Dedifferentiated amniotic fluid mesenchymal stem cell (primary cell): Measurements from ENCODE around the gene SINHCAF.

ENCODE experiments used
- DNase-seq: peaks from one replicate; pipeline ENCODE4 v3.0.0-alpha.2; 2016; ENCODE audit errors: extremely low spot score

Gene SINHCAF

DNA sequence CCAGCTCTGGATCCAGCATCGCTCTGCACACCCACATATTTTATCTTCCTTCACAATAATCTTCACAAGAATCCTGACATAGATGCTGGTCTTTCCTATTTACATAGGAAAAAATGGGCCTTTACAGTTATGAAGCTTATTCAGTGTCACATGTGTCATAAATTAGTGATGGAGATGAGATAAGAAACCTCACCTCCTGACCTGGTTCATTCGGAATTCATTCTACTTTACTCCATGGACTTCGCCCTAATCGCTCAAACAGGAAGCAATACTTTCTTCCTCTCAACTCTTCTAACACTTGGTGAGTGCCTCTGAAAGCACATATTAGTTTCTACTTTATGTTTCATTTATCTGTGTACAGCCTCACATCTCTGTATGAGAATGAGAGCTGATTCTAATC lies 12.0 kb upstream of the SINHCAF start:
- no peak for DNase-seq

DNA sequence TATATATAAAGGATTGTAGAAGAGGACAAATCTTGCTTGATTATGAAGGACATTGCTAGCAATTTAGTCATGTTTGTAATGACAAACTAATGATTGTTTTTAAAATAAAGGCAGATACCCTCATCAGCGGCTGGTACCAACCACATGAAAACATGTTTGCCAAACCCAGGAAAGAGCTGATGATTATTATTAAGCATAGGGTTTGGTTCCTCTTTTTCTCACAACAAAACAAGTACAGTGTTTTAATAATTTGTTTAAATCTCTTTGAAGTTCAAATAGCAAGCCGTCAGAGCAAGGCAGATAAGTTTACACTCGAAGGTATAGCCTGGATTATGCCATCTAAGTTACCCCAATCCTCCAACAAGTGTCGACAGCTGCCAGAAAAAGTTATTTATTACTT lies 5.3 kb upstream of the SINHCAF start:
- DNase-seq: no peak

DNA sequence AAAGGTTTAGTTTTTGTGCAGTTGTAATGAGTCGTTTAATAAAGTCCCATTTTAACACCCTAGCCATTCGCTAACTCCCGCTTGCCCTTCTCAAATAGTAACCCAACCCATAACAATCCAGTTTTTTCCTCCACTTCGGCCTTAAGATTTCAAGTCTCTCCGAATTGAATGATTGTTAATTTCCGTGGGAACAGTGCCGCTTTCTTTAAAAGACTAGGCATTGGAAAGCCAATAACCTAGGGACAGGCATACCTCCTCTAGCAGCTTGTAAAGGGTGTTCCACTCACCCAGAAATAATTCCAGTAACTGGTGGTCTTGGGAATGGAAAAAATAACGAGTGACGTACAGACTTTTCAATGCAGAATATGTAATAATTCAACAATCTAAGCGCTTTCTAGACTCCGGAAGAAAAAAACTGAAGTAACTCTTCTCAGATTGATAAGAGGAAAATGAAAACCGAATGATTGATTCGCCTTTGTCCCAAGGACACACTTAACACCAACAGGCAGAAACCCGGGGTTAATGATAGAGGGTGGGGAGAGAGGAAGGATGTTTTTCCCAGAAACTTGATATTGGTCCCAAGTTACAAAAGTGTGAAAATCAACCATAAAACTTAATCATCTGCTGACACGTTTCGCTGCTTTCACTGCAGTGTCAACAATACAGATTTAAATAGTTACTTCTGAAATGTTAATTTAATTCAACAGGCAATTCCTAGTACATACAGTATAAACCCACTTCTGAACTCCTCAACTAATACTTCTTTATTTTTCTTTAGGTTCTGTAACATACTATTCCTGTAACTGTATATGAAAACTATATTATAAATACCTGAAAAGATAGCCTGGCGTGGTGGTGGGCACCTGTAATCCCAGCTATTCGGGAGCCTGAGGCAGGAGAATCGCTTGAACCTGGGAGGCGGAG lies 1.0 kb upstream of the SINHCAF start:
- peak; percentile 16 for DNase-seq

DNA sequence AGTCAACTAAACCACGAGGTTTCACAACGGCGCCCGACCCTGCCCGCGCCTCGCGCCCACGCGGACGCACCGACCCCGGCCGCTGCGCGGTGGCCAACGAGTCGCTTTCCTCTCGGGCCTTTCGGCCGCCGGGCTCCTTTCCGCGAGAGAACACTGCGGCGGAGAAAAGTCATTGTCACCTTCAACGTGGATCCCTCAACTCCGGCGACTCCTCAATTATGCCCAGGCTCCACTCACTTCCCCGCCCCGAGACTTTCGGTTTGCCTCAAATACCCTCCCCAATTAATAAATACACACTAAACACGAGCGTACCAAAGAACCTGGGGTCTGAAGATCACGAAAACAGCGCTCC lies 450 bp downstream of the SINHCAF start:
- no peak for DNase-seq

DNA sequence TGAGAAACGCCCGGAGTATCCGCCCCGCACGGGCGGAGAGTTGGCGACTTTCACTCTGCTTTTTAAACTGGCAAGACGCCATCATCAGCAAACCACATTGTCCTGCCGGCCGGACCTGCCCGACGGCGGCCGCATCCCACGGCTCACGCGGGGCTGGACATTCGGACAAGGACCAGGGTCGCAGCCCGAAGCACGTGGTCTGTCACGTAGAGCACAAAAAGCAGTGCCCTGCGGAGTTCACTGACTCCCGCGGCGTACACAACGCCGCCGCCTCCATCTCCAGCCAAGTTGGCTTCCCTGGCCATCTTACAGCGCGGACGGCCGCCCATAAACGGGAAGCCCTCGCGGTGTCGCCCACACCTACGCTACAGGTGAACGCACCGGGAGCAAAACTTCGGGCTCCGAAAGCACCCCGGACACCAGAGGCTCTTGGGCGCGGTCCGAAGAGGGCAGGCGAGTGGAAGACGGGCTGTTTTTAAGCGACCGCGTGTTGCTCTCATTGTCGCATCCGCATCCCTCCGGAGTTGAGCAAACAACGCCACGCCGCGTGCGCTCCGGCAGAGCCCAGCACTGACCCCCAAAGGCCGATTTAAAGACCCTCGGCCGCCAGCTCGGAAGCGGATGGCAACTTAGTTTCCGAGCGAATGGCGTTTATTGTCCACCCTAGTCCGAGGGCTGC lies 966 bp downstream of the SINHCAF start:
- DNase-seq: no peak

DNA sequence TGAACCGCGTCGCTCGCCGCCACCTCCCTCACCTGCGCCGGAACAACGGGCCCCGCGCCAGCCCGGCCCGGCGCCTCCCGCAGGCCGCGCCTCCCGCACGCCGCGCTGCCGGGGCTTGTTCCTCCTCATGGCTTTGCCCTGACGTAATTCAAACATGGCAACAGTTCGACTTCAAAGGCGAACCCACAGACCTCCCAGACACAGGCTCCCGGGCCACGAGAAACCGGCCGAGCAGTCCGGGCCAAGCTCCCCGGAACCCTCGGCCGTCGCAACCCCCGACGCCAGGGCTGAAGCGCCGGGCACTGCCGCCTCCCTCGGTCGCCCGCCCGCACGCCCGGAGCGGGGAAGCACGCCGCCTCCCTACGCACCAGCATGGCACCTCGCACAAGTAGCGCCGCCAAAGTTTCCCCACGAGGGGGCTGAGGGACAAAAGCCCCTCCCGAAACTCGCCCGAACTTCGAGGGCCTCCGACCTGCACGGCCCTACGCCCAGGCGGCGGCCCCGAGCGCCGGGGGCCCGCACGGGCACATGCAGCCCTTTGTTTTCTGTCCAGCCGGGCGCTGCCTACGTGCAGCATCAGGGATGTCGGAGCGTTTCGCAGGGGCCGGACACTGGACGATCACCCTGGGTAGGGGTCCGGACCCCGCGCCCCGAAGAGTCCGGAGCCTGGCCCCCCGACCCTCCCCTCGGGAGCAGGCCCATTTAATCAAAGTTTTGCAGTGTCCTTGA lies 1.7 kb downstream of the SINHCAF start:
- peak; percentile 62 for DNase-seq

DNA sequence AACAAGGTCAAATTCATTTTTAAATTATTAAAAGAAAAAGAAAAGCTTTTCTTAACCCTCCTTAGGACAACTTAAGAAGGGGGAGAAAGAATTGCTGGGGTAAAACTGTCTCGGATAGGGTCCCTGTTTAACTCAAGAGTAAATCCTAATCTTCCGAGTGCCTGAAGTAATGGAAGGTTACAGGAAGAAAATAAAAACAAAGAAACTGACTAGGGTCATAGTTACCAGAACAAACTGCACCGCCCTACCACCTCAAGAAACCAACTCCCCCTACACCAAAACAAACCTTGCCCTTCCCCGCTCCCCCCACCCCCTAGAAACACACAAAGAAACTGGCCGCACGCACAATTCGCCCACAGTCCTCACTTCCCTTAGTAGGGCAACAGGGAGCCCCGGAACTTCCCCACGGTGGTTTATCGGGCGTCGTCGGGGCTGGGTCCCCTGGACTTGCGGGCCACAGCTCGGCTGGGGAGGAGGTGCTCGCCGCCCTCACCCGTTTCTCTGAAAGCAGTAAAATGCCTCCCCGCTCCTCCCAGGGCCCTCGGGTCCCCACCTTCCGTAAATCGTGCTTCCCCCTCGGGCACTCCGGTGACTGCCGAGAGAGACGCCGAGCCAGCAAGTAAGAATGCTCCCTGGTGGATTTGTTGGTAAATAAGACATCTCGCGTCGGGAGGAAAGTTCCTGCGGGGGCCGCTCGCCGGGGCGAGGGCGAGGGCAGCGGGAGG lies 2.4 kb downstream of the SINHCAF start:
- DNase-seq: no peak

DNA sequence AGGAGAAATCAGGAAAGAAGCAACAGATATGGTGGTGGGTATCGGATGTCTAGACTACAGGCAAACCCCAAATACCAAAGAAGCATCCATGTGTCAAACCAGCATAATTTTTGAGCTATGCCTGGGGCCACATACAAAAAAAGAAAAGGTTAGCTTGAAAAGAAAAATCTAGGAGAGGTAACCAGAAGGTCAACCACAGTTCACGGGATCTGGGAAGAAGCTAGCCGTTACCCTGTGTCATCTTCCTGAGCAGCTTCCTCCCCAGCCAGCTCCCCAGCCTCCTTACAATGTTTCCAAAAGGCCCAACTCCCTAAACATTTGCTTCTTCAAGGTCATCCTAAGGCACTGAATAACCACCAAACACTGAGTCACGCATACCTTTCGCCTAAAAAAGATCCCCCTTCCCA lies 3.1 kb downstream of the SINHCAF start:
- no peak for DNase-seq

DNA sequence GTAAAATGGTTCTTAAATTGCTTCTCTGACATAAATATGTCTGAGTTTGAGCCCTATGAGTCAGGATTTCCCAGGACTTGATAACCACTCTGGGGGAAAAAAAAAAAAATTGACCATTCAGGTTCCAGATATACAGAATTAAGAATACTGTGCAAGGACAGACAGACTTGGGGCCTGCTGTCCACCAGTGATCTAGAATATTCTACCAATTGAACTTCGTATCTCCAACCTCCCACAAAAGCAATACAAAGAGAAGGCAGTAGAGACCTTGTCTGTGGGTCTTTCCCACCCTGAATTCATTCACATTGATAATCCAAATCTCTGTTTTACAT lies 4.1 kb downstream of the SINHCAF start:
- DNase-seq: no peak

DNA sequence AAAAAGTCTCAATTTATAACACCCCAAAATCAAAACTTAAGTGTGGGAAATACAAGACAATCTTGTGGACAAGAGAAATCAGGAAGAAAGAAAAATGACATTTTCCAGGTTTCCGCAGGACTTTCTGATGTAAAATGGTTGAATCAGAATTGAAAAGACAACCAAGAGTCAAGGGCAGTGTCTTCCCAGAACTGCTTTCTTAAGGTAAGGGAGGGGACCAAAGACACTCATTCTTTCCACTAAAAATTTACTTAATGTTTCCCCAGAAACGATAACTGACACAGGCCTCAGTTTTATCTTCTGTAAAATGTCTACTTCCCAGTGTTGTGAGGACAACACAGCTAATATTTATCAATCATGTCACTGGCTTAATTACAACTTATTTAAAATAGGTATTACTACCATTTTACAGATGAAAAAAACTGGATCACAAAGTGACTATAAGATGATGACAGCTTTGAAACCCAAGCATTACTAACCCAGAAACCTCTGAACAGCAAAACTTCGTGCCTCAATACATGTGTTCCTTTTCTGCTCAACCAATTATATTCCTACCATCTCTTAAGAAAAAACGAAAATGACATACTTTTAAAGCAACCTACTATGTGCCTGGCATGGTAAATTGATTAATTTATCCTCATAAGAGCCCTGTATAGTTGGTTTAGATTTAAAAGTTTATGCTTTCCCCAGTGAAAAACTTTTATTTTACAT lies 4.6 kb downstream of the SINHCAF start:
- no peak for DNase-seq

DNA sequence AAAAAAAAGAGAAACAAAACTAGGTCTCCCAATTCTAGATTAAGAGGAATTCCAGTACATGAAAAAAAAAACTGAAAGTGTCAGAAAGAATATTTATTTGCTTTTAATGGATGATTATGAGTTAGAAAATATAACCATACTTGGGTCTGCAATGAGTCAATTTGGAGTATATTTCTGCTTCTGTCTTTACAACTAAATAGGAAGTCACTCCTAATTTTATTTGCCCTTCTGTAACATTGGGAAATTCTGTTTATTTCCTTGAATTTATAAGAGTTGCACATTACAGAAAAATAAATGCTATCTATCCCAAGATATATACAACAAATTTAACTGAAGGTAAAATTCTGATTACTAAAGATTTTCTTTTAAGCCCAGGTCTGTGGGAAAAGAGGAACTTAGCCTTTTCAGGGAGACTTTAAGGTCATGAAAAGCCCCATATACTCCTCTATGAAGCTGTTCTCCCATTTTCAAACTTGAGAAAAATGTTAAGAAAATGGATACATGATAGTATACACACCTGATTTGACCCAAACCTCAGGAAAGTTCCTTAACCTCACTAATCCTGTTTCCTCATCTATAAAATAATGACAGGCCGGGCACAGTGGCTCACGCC lies 7.2 kb downstream of the SINHCAF start:
- no peak for DNase-seq

DNA sequence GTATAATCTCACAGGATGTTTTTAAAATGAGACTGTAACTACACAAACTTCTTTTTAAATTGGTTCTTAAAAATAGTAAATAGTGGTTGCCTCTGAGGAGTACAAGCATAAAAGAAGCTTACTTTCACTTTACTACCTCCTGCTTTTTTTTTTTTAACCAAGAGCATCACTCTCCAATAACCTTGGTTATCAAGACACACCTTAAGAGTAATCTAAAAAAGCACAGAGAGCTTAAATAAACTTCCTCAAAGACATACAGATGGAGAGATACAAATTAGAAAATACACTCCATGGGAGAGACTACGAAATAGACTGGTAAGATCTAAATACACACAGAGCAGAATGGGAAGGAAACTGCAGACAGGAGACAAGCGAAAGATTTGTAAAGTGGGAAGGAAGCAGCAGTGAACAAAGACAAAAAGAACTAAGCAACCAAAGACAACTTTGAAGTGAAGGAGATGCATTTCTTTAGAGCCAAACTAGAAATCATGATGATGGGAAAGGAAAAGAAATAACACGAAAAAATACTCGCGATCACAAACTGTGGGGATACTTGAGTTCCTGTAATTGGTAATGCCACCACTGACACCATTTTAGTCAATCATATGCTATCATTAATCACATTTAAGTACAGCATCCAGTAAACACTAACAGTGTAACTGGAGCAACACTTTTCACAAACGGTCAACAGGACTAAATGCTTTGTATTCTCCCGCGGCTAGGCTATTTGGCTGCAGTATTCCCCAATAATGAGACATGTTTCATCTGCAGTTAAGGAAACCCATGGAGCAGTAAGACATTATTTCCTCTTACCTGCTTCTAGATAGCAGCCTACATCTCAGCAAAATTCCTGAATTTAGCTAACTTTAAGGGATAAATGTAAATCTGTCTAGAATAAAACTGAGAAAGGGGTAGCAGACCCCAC lies 8.2 kb downstream of the SINHCAF start:
- DNase-seq: no peak

DNA sequence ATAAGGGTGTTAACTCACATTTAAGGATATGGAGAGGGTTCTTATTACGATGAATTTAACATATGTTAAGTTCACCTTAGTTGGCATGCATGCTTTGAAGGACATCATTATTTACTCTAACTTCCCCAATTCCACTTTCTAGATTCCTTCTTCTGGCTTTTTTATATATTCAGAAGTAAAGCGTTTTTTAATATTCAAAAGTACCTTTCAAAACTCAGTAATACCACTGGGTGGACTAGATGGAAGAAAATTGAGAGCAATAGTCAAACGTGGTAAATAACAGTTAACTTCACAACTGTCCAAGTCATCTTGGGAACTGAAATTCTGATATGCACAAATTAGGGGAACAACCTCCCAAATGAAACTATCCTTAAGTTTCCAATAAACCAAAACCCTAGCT lies 9.1 kb downstream of the SINHCAF start:
- DNase-seq: no peak

DNA sequence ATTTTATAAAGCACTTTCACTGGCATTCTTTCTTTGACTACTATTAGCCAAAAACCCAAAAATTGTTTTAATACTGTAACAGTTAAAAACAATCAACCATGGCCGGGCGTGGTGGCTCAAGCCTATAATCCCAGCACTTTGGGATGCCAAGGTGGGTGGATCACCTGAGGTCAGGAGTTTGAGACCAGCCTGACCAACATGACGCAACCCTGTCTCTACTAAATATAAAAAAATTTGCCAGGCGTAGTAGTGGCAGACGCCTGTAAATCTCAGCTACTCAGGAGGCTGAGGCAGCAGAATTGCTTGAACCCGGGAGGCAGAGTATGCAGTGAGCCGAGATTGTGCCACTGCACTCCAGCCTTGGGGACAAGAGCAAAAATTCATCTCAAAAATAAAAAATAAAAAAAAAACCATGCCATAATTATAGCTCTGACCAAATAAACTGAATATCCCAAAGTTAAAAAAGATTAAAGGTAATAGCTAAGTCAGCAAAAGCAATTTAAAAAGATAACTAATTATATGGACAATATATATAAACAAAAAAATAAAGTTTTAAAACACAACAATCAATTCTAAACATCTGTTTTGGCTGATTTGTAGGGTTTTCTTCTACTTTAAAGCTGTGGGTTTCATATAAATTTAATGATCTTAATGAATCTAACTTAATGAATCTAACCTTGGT lies 10.0 kb downstream of the SINHCAF start:
- no peak for DNase-seq

DNA sequence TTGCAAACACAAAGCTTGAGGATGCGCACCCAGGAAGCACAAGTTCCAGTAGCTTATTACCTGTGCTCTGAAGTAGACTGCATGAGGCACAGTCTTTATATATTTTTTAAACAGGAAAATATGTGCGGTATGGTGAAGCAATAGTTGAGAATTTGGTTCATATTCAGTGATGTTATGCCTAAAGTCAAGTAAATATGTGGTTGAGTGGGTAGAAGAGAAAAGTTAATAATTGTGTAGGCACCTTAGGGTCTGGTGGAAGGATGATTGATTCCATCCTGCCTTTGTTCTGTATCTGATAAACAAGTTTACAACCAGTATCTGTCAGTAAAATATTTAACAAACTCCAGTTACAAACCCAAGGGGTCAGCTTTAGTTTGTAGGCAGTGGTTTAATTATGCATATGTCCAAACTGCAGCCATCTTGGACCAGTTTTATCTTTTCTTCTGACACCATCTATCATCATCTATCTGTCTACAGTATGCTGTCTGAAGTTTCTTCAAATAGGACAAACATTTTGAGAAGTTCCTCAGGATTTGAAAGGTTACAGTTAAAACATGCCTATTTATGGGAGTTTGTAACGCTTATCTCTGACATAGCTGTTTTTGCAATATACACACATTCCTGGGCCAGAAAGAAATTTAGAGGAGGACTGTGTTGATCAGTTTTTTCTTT lies 10.8 kb downstream of the SINHCAF start:
- no peak for DNase-seq

DNA sequence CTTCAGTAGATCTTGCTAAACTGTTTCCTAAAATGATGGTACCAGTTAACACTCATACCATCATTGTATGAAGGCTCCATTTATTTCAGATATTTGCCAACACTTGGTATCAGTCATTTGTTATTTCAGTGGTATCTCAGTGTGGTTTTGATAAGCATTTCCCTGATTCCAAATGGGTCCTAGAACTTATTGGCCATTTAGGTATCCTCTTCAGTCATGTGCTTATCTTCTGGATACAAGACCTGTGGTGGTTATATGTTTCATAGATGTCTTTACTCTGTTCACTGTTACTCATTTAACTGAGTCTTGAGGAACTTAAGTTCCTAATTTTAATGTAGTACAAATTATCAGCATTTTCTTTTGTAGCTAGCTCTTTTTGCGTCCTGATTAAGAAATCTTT lies 13.5 kb downstream of the SINHCAF start:
- no peak for DNase-seq

DNA sequence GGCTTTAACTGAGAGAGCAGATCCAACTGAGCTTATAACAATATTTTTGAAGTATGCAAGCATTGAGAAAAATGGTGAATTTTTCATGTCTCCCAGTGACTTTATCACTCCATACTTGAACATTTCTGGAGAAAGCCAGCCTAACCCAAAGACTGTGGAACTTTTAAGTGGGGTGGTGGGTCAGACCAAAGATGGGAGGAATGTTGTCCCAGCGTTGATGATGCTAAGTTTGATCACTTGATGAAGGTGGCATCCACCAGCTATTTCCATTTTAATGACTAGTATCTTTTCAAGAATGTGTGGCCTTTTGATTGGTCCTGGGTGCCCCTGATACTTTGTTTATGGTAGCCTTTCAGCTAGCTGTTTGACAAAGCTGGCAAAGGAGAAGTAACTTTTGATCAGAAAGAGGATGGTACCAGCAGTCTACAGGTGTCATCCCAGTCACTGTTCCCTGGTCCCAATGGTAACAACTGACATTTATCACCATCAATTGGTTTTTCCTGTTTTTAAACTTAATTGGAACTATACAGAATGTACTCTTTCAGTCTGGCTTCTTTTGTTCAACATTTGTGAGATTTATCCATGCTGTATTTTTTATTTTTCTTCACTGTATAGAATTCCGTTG lies 14.2 kb downstream of the SINHCAF start:
- no peak for DNase-seq

DNA sequence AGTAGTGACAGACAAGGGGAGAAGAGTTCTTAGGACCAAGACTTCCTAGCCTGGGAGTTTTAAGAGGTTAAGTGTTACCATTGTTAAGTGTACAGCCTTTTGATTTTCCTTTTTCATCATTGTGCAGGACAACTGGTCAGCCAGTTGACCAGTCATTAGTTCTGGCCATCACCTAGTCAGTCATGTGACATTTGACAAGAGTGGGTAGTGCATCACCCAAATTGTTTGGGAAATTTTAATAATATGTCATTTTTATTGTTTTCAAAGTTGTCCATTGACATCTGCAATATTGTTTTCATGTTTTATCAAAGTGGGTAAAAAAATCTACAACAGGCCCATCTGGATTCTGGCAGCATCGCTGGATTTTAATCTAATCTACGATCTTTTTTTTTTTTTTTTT lies 15.5 kb downstream of the SINHCAF start:
- DNase-seq: no peak
